ENCODE results near the gene EXD3. TPM values are rescaled to one million over a fixed set of nuclear protein-coding genes. Genes with fewer than 3 reads are reported as not detected.

EXD3 gene
- total and polyA plus RNA-seq, 2 of the 13 experiments (the other 11 are each of a cell fraction or from before 2014, with no cell fraction given) = 2.7 to 4.8 TPM

GRCh38 chr9:137412431-137412830, 10.5 kb downstream of the EXD3 start:
- H3K4me1 ChIP-seq (ENCODE audit: insufficient read depth, low read length) = peaks cover 7% of the 10 kb centered on the region; the same call in 1 of the 2 replicates
- TF ChIP-seq REXO4 (CRISPR knock-in tag; IDR thresholded peaks at IDR 0.05; ENCODE audit: borderline replicate concordance) = no peak
- no peak for TF ChIP-seq ZNF883 (CRISPR knock-in tag; IDR thresholded peaks at IDR 0.05; ENCODE audit: not compliant biosample characterization)
- no peak for TF ChIP-seq FOXO4 (CRISPR knock-in tag; conservative IDR thresholded peaks at IDR 0.05)
- no peak for TF ChIP-seq TP53 (CRISPR knock-in tag; conservative IDR thresholded peaks at IDR 0.05)
- TF ChIP-seq AFF4 (CRISPR knock-in tag; IDR thresholded peaks at IDR 0.05) = no peak
- no peak for TF ChIP-seq HNRNPL (IDR thresholded peaks at IDR 0.05; ENCODE audit: low read depth, low read length)
- TF ChIP-seq ZNF367 (CRISPR knock-in tag; IDR thresholded peaks at IDR 0.05; ENCODE audit: borderline replicate concordance) = no peak
- no peak for TF ChIP-seq CC2D1A (CRISPR knock-in tag; IDR thresholded peaks at IDR 0.05)
- no peak for TF ChIP-seq MEIS1 (CRISPR knock-in tag; IDR thresholded peaks at IDR 0.05; ENCODE audit: borderline replicate concordance)
- CTCF ChIA-PET (ENCODE audit: low intra/inter-chr PET ratio, low total read pairs) = no interaction called here
- ATAC-seq (no peak), DNase-seq (ENCODE audit: low spot score) (no peak), FAIRE-seq (no peak)
- H3K36me3 ChIP-seq (replicated peaks in 1 of 2; ENCODE audit: control insufficient read depth in 1 of 2, insufficient read depth in 2 of 2, low read length in 2 of 2) = no peaks in the 10 kb centered on the region
- H3K9ac ChIP-seq (ENCODE audit: insufficient read depth, low read depth, low read length) = no peak overlapping the region
- BruUV-seq (replicated peaks) = no TSS peak
- 90% methylated on average over 10 of the region's 10 CpGs for WGBS (ENCODE audit: low lambda C conversion rate)
- in situ Hi-C loops (cut with HindIII; ENCODE audit: extremely low pct_ligation_motif_present, low pct_unique_long_range_greater_than_20kb) = no loop called here
- no peak overlapping the region for H2AFZ ChIP-seq (ENCODE audit: low read length)
- H3K4me3 ChIP-seq (replicated peaks in 1 of 3; ENCODE audit: insufficient read depth in 1 of 3, low read depth in 2 of 3, low read length in 3 of 3) = no peak overlapping the region
- no peaks in the 10 kb centered on the region for H3K79me2 ChIP-seq (ENCODE audit: insufficient read depth, low read length)
- no peaks in the 10 kb centered on the region for H3K27me3 ChIP-seq (ENCODE audit: control insufficient read depth in 1 of 2, insufficient read depth in 2 of 2, low read length in 2 of 2)
- POLR2A ChIA-PET = no interaction called here
- H3K4me2 ChIP-seq (ENCODE audit: low read depth, low read length) = no peak overlapping the region
- no peak overlapping the region for H3K27ac ChIP-seq (ENCODE audit: extremely low read length, insufficient read depth, low read length)
- H4K20me1 ChIP-seq (ENCODE audit: insufficient read depth, low read length) = no peaks in the 10 kb centered on the region
- intact Hi-C loops (cut with micrococcal nuclease; ENCODE audit: unreplicated experiment) = no loop called here
- no peaks in the 10 kb centered on the region for H3K9me3 ChIP-seq (ENCODE audit: low read length)
